Body of pancreas (tissue), 4 donors: ENCODE measurements around the gene MMP25. TPM values are rescaled to one million over a fixed set of nuclear protein-coding genes. Genes with fewer than 3 reads are reported as not detected.

Experiments used
- ATAC-seq: fragments of 150-250 bp; one replicate; pipeline ENCODE4 v1.9.1; 2016
- DNase-seq, 4 donors: peaks; one replicate each; pipeline ENCODE4 v3.0.0-alpha.2; 2019
- H3K27ac ChIP-seq, 4 donors: fragments of 200-600 bp; sonication (generic); 1 replicate in 3 of 4; 2 replicates in 1 of 4; pipeline versions ENCODE4 v1.5.1 to v1.6.1; 2016 to 2019; ENCODE audit warnings: mild to moderate bottlenecking in 1 of 4, mixed read lengths in 1 of 4, moderate library complexity in 1 of 4
- H3K27me3 ChIP-seq, 2 donors: fragments of 200-600 bp; sonication (generic); one replicate each; pipeline ENCODE4 v1.6.0; 2016; ENCODE audit warnings: mild to moderate bottlenecking in 1 of 2
- H3K36me3 ChIP-seq, 2 donors: fragments of 200-600 bp; sonication (generic); replicated peaks in 1 of 2; 2 replicates each; pipeline ENCODE4 v1.5.1; 2016; ENCODE audit warnings: low read depth in 2 of 2; ENCODE audit not compliant: insufficient read depth in 1 of 2
- H3K4me1 ChIP-seq: fragments of 200-600 bp; sonication (generic); one replicate; pipeline ENCODE4 v1.6.0; 2016
- H3K4me3 ChIP-seq, 2 donors: fragments of 200-600 bp; sonication (generic); 1 replicate in 1 of 2; 2 replicates in 1 of 2; pipeline ENCODE4 v1.5.1; 2016 to 2019
- H3K9me3 ChIP-seq, 3 donors: fragments of 200-600 bp; sonication (generic); 1 replicate in 2 of 3; 2 replicates in 1 of 3; pipeline ENCODE4 v1.5.1; 2016
- CTCF ChIP-seq, 7 experiments: fragments of 450-650 bp in 4 of 7; fragments of 200-600 bp in 3 of 7; sonication (generic) in 3 of 7; IDR thresholded peaks; one replicate each; pipeline ENCODE4 v1.5.1; 2016 to 2019; ENCODE audit warnings: antibody characterized with exemption in 7 of 7
- POLR2A ChIP-seq, 3 donors: fragments of 450-650 bp; IDR thresholded peaks; one replicate each; pipeline ENCODE4 v1.6.1; 2016; ENCODE audit warnings: antibody characterized with exemption in 3 of 3, mild to moderate bottlenecking in 2 of 3
- WGBS, 2 donors: methylation state at CpG; one replicate each; pipeline ENCODE4 v1.1.5; 2017; 5-methylcytosine and 5-hydroxymethylcytosine counted together
- intact Hi-C: fragments of 100-400 bp; cut with DNase I; formaldehyde crosslinking; loops from one replicate; pipeline ENCODE4 v1.15.1; 2023
- total RNA-seq, 2 donors: library from RNA; depleted of rRNA; stranded (reverse); fragments of >200 nt; gene quantifications; one replicate each; pipeline ENCODE4 v1.1.0, GENCODE V29; 2016

MMP25 gene
- total RNA-seq, 2 donors from 2014 or later = under 0.01 to 0.99 TPM

GRCh38 chr16:3019594-3020246 lies 26.6 kb upstream of the MMP25 start:
- no peaks in the 10 kb centered on the region for H3K9me3 ChIP-seq
- DNase-seq (no peak), ATAC-seq (no peak)
- no peaks in the 10 kb centered on the region for H3K27me3 ChIP-seq
- H3K4me1 ChIP-seq = peaks cover 56% of the 10 kb centered on the region
- intact Hi-C loops = no loop called here
- peak overlapping the region; percentile 98 to 100 (median 100) for H3K27ac ChIP-seq
- H3K4me3 ChIP-seq = no peak overlapping the region
- 23 to 32% methylated on average over 32 to 40 of the region's 40 CpGs for WGBS, 2 donors
- no peak for TF ChIP-seq CTCF (IDR thresholded peaks at IDR 0.05)
- H3K36me3 ChIP-seq = no peaks in the 10 kb centered on the region

- peak within 1 kb of the TSS; percentile 98 to 100 (median 100) for H3K27ac ChIP-seq
- H3K4me1 ChIP-seq = peaks cover 61% of the 10 kb centered on the region
- peak; percentile 50 for ATAC-seq
- no peaks in the 10 kb centered on the region for H3K27me3 ChIP-seq
- H3K4me3 ChIP-seq = peak within 1 kb of the TSS; percentile 24 to 97
- TF ChIP-seq POLR2A (IDR thresholded peaks at IDR 0.05) (peak; percentile 98 to 99 (median 99)), CTCF (IDR thresholded peaks at IDR 0.05) (peak in 3 of 7 experiments; percentile 12 to 28 (median 26))
- DNase-seq = peak; percentile 86 to 90 (median 88)
- H3K36me3 ChIP-seq = no peaks in the 10 kb centered on the region
- WGBS, 2 donors = 2% methylated on average over 28 of the region's 49 CpGs; no CpG with 5 or more reads in 1 of the 2 donors
- intact Hi-C loops = no loop called here
- no peaks in the 10 kb centered on the region for H3K9me3 ChIP-seq
Measured at GRCh38 chr16:3020247-3020603, 26.1 kb upstream of the MMP25 start, which contains the start of gene TNFRSF12A. Gene TNFRSF12A, plus strand, starts transcription at chr16:3020368. Its CDS starts 30 bp downstream, at chr16:3020398.

GRCh38 chr16:3020604-3021448 lies 25.5 kb upstream of the MMP25 start:
- Histone ChIP-seq H3K27ac (peak overlapping the region; percentile 98 to 100 (median 100)), H3K4me3 (peak overlapping the region; percentile 24 to 97), H3K9me3 (no peaks in the 10 kb centered on the region), H3K27me3 (no peaks in the 10 kb centered on the region), H3K4me1 (peaks cover 64% of the 10 kb centered on the region), H3K36me3 (no peaks in the 10 kb centered on the region)
- no peak for TF ChIP-seq CTCF (IDR thresholded peaks at IDR 0.05)
- TF ChIP-seq POLR2A (IDR thresholded peaks at IDR 0.05) = peak; percentile 38 to 91 (median 77)
- peak; percentile 95 to 98 (median 96) for DNase-seq
- 0% methylated on average over 18 to 47 of the region's 57 CpGs for WGBS, 2 donors
- intact Hi-C loops = no loop called here
- ATAC-seq = peak; percentile 60

- H3K27ac ChIP-seq = peak overlapping the region; percentile 98 to 100 (median 100)
- intact Hi-C loops = no loop called here
- H3K4me3 ChIP-seq = peak overlapping the region; percentile 24 to 97
- peak in 4 of 7 experiments; percentile 45 to 50 (median 48) for TF ChIP-seq CTCF (IDR thresholded peaks at IDR 0.05)
- TF ChIP-seq POLR2A (IDR thresholded peaks at IDR 0.05) = peak in 1 of 3 donors; percentile 11
- DNase-seq (peak; percentile 85 to 88 (median 88)), ATAC-seq (peak; percentile 20)
- H3K9me3 ChIP-seq = no peaks in the 10 kb centered on the region
- peaks cover 0 to 3% of the 10 kb centered on the region in 2 donors for H3K36me3 ChIP-seq
- 11 to 13% methylated on average over 15 to 25 of the region's 25 CpGs for WGBS, 2 donors
- no peaks in the 10 kb centered on the region for H3K27me3 ChIP-seq
- H3K4me1 ChIP-seq = peaks cover 64% of the 10 kb centered on the region
Measured at GRCh38 chr16:3021449-3022207, 24.7 kb upstream of the MMP25 start.
